GM19035 (cell line): ENCODE measurements around the gene SNRNP35.
"Not testable (repeated sequence)": the region's sequence is repeated elsewhere in the genome, so short reads cannot be mapped to it uniquely, and the experiment has no call there.

Source experiments
- ATAC-seq: cut with Tn5 transposase; IDR thresholded peaks from one replicate; pipeline ENCODE4 v1.9.1; 2021; ENCODE audit not compliant: unreplicated experiment

The SNRNP35 gene

GRCh38 chr12:123449249-123449733, 8.6 kb upstream of the SNRNP35 start:
- ATAC-seq, result no peak

- ATAC-seq, result no peak
Measured at GRCh38 chr12:123449856-123450255, 8.1 kb upstream of the SNRNP35 start.

- ATAC-seq, result no peak
Measured at GRCh38 chr12:123450636-123451035, 7.3 kb upstream of the SNRNP35 start.

GRCh38 chr12:123452276-123452550, 5.7 kb upstream of the SNRNP35 start:
- not testable (repeated sequence) for ATAC-seq

- ATAC-seq, result no peak
Measured at GRCh38 chr12:123453165-123453564, 4.8 kb upstream of the SNRNP35 start.

- not testable (repeated sequence) for ATAC-seq
Measured at GRCh38 chr12:123463174-123463573, 5.2 kb downstream of the SNRNP35 start.

GRCh38 chr12:123465084-123465483, 7.1 kb downstream of the SNRNP35 start:
- ATAC-seq, result no peak

GRCh38 chr12:123468786-123469185, 10.8 kb downstream of the SNRNP35 start:
- no peak for ATAC-seq

- no peak for ATAC-seq
Measured at GRCh38 chr12:123469978-123470377, 12.0 kb downstream of the SNRNP35 start.

GRCh38 chr12:123471374-123472068, 13.6 kb downstream of the SNRNP35 start:
- ATAC-seq, result no peak

GRCh38 chr12:123472438-123472849, 14.5 kb downstream of the SNRNP35 start:
- ATAC-seq, result no peak

GRCh38 chr12:123474485-123475245, 16.7 kb downstream of the SNRNP35 start:
- ATAC-seq, result no peak

- ATAC-seq, result no peak
Measured at GRCh38 chr12:123475246-123475703, 17.3 kb downstream of the SNRNP35 start.

GRCh38 chr12:123478069-123478468, 20.1 kb downstream of the SNRNP35 start:
- ATAC-seq, result no peak

- no peak for ATAC-seq
Measured at GRCh38 chr12:123478762-123479161, 20.8 kb downstream of the SNRNP35 start.

- no peak for ATAC-seq
Measured at GRCh38 chr12:123479442-123480180, 21.7 kb downstream of the SNRNP35 start.

- ATAC-seq, result not testable (repeated sequence)
Measured at GRCh38 chr12:123481251-123481650, 23.3 kb downstream of the SNRNP35 start.

GRCh38 chr12:123482876-123483275, 24.9 kb downstream of the SNRNP35 start:
- ATAC-seq, result no peak

- ATAC-seq, result no peak
Measured at GRCh38 chr12:123483602-123484248, 25.8 kb downstream of the SNRNP35 start.

- no peak for ATAC-seq
Measured at GRCh38 chr12:123485756-123486155, 27.8 kb downstream of the SNRNP35 start.

- no peak for ATAC-seq
Measured at GRCh38 chr12:123487428-123487827, 29.5 kb downstream of the SNRNP35 start.
